ENCODE results near the gene MED13L. TPM values are rescaled to one million over a fixed set of nuclear protein-coding genes. Genes with fewer than 3 reads are reported as not detected.

Gene MED13L
- total RNA-seq, 1 donor from 2014 or later, result 69.3 TPM

DNA sequence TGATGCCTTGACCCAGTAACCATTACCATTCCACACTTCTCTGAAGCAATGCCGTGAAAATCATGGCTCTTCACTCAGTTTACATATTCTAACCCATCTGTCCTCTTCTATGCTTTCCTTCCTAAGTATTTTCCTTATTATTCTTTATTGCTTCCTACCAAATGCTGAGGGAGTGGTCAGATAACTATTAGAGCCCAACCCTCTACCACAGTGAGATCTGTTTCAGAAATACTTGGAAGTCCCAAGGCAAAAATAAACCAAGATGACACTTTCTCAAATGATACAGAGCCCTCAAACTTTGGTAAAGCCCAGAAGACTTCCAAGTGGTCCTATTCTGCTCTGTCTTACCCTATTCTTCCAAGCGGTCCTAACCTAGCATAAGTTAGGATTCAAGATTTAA is 68.0 kb downstream of the MED13L start:
- ATAC-seq, result no peak

- ATAC-seq, result no peak
Observed at GRCh38 chr12:116207274-116207673, 70.2 kb downstream of the MED13L start.

- ATAC-seq, result no peak
Observed at GRCh38 chr12:116206828-116207227, 70.7 kb downstream of the MED13L start.

DNA sequence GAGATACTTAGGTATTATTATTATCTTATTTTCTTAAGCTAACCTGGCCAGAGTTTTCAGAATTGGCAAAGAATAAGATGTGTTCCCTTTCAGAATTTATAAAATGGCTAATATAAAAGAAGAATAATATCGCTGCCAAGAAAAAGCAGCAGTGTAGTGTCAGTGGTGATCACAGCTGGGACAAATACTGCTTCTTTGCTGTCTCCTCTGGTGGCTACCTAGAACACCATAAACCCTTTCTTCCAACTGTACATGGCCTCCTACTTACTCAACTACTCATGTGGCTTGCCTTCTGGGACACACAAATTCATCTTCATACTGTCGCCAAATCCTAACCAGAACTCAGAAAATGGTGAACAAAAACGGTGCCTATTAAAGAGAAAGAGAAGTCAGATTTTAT is 72.7 kb downstream of the MED13L start:
- ATAC-seq, result no peak

DNA sequence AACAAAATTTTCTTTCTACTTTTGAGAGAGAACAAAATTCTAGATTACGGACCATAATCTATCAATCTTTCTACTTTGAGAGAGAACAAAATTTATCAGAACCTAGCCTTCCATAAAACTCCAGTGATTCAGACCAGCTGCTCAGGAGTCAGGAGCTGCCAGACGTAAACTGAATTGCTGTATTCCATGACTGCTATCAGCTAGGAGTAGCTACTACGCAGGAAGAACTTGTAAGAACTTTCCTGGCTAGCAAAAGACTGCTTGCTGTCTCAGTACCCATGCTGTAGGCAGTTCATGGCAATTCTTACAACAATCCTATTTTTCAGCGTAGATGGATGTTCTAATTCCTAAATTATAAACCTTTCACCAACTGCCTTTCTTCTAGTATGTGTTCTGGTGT is 73.3 kb downstream of the MED13L start:
- ATAC-seq, result no peak

- no peak for ATAC-seq
Observed at GRCh38 chr12:116202940-116203339, 74.6 kb downstream of the MED13L start.

DNA sequence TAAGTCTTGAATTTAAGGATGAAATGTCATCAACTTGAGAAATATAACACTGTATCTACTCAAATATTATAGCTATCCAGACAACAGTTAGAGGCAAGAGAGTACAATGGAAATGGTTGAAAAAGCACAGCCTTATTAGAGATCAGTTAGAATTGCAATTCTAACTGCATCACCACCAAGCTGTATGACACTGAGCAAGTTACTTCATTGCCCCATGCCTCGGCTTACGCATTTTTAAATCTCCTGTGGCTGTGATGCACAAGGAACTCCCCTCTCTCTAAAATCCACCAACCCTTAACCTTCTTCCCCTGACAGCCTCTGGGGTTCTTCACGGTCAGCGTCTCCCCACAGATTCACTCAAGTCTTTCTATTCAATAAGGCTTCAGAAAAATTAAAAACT is 75.1 kb downstream of the MED13L start:
- ATAC-seq, result no peak

GRCh38 chr12:116201908-116202307 is 75.6 kb downstream of the MED13L start:
- ATAC-seq, result no peak

GRCh38 chr12:116201359-116201758 is 76.1 kb downstream of the MED13L start:
- no peak for ATAC-seq

GRCh38 chr12:116200812-116201211 is 76.7 kb downstream of the MED13L start:
- no peak for ATAC-seq

GRCh38 chr12:116199160-116199706 is 78.3 kb downstream of the MED13L start:
- ATAC-seq, result no peak

DNA sequence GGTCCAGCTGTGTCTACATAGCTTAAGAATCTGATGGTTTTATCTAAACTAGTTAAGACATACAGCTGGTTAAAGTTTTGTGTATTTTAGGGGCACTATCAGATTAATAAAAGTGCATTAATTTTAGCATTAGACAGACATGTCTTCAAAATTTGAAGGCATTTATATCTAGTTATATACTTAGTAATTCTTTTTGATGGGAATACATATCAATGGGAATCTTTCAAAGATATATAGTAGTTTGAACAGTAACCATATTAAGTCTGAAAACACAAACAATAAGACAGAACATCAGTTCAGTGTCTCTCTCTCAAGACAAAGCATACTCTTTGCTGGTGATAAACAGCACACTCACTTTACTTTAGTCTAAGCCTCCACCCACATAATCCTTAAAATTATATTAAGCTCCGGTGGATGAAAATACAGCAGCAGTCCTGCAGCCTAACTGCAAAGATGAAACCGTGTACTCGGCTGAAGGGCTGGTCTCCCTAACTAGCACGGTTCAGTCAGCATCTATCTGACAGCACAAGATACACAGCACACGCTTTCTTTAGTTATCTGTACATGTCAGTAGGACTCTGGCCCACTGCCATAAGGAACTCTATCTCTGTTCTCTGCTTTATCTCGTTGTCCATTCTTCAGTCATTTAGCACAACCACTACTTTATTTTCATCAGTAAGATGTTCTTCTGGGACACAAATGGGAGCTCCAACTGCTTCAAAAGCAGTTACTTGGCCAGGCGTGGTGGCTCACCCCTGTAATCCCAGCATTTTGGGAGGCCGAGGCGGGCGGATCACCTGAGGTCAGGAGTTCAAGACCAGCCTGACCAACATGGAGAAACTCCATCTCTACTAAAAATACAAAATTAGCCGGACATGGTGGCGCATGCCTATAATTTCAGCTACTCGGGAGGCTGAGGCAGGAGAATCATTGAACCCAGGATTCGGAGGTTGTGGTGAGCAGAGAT is 80.5 kb downstream of the MED13L start:
- no peak for ATAC-seq

DNA sequence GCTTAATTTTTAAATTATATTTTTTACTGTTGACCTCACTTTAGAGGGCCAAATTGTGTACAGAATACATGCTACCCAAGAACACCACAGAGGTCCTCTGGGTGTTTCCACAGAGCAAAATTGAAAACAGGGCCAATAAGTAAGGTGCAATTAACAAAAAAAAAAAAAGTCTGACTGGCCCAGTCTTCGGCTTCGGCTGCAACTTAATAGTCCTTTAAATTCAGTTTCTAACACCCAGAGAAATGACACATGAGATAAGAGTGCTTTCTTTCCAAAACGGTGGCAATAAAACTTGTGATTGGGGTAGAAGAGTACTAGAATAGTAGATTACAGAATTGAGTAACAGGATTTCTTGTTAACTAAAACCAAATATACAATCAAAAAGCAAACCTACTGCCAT is 81.3 kb downstream of the MED13L start:
- no peak for ATAC-seq

GRCh38 chr12:116194935-116195431 is 82.5 kb downstream of the MED13L start:
- no peak for ATAC-seq

GRCh38 chr12:116189692-116190091 is 87.8 kb downstream of the MED13L start:
- no peak for ATAC-seq

DNA sequence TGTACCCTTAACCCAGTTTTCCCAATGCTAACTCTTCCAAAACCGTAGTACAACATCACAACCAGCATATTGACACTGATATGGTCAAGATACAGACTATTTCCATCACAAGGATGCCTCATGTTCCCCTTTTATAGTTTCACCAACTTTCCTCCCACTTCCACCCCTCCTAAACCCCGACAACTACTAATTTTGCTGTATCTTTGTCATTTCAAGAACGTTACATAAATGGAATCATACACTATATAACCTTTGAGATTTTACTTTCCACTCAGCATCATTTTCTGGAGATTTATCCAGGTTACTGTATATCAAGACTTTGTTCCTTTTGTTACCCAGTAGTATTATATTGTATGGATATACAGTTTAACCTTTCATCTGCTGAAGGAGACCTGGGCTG is 88.9 kb downstream of the MED13L start:
- ATAC-seq, result no peak

DNA sequence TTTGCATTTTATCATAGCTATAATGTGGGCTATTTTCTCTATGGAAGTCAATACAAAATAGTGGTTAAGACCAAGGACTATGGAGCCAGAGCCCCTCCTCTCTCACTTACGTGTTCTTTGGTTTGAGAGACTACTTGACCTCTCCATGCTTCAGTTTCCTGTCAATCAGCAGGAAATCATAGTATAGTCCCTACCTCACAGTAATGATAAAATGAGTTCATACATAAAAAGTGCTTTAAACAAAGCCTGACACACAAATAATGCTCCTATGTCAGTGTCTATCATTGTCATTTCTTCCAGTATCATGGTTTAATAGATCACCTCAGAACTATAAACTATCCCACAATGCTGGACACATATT is 90.4 kb downstream of the MED13L start:
- ATAC-seq, result no peak

DNA sequence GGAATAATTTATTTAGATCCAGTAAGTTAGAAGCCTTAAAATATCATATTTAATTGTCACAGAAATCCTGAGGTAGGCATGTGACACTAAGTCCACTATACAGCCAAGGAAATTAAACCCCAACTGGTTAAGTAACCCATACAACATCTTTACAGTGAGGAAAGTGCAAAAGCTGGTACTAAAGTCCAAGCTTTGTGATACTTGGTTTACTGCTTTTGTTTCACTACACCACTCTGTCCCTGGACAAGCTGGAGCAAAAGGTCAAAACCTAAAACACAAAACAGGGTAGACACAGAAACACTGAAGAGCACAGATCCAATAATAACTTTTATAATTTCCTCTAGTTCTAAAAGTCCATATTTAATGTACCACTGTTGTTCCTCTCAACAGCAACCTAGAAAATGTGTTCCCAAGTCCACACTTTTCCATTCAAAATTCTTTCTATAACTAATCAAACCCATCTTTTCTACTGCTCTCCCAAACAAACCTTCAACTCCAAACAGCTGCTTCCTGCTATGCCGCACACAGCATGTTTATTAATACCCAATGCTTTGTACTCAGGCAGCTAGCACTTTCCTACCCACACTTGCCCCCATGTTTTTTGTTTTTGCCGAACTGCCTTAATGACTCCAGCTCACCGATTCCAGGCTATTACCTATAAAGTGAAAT is 90.9 kb downstream of the MED13L start:
- no peak for ATAC-seq

DNA sequence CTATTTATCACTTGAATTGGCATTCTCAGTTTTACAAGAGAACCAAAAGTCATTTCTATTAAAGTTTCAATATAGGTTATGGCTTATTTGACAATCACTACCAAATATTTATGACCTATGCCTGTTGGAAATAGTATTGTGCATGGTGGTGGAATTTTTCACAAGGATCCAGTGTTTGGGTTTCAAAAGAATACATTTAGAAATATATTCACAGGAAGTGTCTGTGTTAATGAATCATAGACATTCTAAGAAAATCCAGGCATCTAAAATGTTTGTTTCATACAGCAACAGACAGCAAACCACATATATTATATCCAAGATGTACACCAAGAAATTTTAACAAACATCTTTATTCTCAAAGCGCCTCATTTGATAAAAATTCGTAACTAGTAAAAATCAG is 92.7 kb downstream of the MED13L start:
- no peak for ATAC-seq

GRCh38 chr12:116183741-116184141 is 93.8 kb downstream of the MED13L start:
- no peak for ATAC-seq

DNA sequence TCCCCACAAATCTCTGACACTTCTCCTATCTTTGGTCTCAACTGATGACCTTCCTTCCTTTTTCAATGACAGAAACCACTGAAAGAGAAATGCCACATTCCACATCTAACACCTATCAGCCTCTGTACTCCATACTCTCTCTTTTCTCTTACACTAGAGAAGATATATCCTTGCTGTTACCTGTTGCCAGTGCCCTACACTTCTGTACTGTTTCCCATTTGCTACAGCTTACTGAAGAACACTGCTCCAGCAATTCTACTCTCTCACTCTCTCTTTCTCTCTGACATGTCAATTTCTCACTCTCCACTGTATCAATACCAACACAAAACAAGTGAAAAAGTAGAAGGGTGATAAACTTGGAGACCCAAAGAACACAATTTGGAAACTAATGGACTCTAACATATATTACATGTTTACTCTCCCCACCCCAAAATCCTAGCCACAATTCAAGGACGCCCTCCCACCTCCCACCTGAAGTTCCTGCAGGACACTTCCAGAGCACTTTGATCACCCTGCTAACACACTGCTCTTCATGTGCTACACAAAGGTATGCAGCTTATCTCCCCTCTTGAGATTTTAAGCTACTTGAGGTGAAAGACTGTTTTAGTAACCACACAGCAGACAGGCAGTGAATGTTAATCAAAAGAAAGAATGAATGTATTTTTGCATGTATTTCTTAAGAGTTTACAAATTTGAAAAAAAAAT is 95.0 kb downstream of the MED13L start:
- ATAC-seq, result no peak

GRCh38 chr12:116180448-116180847 is 97.0 kb downstream of the MED13L start:
- no peak for ATAC-seq

GRCh38 chr12:116179384-116179783 is 98.1 kb downstream of the MED13L start:
- ATAC-seq, result no peak

All from esophagus mucosa (tissue), 1 donor.